GF-D8 (cell line): Measurements from ENCODE around the gene TTC12.
"Not testable (repeated sequence)": the region's sequence is repeated elsewhere in the genome, so short reads cannot be mapped to it uniquely, and the experiment has no call there.

Source experiments
- DNase-seq: peaks from one replicate; lab custom pipeline; 2025; lab: John Stamatoyannopoulos, UW

TTC12 gene

DNA sequence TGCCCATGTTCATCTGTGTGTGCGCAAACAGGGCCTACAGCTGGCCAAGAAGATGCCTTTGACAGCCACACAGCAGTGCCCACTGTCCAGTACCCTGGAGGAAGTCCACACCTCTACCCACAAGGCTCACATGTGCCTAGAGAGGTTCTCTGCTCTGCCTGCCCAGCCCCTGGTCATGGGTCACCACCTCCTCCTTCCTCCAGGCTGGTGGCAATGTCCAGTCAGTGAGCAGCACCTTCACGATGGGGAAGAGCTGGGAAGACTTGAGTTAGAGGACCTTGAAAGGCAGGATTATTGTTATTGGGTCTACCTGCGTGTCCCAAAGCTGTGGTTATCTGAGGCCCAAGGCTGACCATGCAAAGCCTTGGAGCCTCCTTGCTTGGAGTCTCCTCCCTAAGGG, 28.4 kb upstream of the TTC12 start:
- DNase-seq = no peak

DNA sequence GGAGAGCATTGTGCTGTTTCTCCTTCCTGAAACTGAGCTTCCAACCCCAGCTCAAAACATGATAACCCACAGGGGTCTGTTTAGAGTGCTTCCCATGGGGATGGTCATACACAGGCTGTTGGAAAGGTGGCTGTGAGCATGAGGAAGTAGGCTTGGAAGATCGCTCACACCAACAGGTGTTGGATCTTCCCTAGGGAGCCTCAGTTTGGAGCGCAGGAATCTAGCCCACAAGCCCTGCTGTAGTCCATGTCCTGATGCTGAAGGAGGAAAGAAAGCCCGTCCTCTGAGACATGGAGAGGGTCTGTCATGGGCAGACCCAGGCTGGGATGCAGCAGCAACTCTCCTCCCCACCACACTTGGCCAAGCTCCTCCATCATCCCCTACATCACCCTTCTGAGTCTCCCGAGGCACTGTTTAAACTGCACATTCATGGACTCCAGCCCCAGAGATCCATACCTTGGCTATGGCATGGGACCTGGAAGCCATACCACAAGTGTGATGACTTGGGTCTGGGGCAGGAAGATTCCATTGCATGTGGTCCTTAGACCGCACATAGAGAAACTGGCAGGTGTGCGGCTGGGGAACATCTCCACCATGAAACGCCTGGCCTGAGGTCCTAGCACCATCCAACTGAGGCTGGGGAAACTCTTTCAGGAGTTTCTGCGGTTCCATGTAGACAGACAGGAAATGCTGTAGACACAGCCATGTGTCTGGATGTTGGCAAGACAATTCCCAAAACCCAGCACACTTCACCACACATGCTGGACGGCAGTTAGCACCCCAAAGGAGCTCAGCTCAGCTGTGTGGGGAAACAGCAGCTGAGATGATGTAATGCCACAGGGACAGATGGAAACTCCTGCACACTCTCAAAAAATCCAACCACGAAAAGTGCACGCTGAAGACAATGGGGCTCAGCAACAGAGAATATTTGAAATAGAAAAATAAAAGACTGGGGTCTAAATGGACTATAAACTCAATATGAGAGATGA, 27.6 kb upstream of the TTC12 start:
- no peak for DNase-seq

DNA sequence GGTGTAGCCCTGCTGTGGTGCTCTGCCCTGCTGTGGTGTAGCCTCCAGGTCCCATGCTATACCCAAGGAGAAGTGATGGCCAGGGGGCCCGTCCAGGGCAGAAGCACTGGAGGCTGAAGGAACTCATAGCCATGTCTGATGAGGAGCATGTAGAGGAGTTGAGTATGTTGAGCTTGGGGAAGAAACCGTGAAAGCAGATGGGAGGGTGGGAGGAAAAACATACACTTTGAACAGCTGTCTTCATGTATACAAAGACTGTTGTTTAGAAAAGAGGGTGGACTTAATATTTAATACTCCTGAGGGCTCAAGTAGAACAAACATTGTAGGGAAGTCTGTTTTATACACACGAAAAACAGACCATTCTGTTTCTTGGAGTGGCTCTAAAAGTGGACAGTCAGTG, 26.6 kb upstream of the TTC12 start:
- no peak for DNase-seq

DNA sequence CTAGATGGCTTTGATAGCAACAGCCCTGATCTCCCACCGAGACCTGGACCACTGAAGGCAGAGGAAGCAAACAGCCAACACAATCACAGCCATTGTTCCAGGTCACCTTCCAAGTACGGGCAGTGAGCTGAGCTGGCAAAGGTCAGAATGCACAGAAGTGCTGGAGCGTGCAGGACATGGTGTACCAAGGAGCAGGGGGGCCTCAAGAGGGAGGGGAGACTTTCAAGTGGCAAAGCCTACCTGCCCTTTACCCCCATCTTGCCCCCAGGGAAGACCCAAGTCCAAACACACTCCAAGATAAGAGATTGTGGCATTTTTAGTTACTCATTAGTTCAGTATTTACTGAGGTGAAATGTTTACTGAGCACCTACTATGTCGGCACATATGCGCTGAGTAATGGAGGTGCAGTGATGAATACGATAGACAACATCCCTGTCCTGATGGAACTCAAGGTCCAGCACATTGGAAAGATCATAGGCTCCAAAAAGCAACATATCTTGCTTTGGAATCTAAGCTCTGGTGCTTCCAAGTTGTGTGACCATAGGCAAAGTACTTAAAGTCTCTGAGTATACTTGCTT, 26.0 kb upstream of the TTC12 start:
- no peak for DNase-seq

DNA sequence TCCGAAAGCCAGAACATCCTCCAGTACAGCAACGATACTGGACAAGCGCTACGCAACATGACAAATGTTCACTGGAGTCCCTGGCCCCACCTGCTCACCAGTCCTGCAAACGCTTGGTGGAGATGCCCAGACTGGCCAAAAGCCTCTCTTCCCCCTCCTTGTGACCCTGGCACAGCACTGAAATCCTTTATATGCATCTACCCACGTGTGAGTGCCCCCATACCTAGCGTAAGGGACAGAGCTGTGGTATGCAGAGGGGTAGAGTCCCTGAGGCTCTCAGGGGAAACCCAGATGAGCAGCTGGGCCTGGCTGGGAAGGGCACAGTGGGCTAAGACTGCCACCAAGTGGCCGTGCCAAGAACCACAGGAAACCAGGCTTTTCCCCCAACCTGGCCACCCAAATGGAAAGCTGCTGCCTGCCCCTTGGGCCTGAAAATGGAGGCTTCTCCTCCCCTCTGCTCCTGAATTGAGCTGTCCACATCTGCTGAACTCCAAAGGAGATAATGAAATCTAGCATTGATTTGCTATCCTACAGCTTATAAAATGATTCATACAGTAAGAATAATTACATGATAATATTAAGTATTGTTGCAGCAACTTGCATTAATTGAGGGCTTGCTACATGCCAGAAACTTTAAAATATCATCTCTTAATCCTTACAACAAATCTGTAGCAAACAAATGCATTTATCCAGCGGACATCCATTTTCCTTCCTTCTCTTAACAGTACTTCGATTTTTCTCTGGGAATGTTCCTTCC, 24.8 kb upstream of the TTC12 start:
- no peak for DNase-seq

GRCh38 chr11:113293936-113294335, 20.4 kb upstream of the TTC12 start:
- DNase-seq = no peak

DNA sequence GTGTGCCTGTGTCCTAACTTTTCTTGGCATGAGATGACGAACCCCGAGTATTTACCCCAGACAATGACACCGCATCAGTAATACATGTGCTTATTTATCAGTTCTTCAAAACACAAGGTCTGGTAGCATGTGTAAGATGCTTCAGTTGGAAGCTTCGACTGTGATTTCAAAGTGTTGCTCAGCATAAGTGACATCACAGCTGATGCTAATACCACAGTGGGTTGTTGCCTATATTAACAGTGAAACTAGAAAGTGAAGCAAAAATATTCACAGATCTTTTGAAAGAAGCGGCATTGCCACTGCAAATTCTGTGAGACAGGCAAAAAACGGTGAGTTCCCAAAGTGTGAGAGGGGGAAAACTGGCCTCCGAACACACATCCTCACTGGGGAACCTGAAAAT, 18.4 kb upstream of the TTC12 start:
- no peak for DNase-seq

GRCh38 chr11:113296447-113297205, 17.8 kb upstream of the TTC12 start:
- no peak for DNase-seq

DNA sequence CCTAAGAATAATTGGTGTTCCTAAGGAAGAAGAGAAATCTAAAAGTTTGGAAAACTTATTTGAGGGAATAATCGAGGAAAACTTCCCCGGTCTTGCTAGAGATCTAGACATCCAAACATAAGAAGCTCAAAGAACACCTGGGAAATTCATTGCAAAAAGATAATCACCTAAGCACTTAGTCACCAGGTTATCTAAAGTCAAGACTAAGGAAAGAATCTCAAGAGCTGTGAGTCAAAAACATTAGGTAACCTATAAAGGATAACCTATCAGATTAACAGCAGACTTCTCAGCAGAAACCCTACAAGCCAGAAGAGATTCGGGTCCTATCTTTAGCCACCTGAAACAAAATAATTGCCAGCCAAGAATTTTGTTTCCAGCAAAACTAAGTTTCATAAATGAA, 15.9 kb upstream of the TTC12 start:
- DNase-seq = not testable (repeated sequence)

DNA sequence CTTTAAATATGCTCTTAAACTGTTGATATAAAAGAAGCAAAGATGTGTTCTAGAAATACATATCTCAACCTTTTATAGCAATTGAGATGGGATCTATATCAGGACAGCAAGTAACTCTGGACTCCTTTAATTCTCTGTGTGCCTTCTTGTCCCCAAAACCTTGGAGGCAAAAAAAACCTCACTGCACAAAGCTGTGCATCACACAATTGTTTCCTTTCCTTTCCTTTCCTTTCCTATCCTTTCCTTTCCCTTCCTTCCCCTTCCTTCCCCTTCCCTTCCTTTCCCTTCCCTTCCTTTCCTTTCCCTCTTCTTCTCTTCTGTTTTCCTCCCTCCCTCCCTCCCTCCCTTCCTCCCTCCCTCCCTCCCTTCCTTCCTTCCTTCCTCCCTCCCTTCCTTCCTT, 9.5 kb upstream of the TTC12 start:
- DNase-seq = no peak

DNA sequence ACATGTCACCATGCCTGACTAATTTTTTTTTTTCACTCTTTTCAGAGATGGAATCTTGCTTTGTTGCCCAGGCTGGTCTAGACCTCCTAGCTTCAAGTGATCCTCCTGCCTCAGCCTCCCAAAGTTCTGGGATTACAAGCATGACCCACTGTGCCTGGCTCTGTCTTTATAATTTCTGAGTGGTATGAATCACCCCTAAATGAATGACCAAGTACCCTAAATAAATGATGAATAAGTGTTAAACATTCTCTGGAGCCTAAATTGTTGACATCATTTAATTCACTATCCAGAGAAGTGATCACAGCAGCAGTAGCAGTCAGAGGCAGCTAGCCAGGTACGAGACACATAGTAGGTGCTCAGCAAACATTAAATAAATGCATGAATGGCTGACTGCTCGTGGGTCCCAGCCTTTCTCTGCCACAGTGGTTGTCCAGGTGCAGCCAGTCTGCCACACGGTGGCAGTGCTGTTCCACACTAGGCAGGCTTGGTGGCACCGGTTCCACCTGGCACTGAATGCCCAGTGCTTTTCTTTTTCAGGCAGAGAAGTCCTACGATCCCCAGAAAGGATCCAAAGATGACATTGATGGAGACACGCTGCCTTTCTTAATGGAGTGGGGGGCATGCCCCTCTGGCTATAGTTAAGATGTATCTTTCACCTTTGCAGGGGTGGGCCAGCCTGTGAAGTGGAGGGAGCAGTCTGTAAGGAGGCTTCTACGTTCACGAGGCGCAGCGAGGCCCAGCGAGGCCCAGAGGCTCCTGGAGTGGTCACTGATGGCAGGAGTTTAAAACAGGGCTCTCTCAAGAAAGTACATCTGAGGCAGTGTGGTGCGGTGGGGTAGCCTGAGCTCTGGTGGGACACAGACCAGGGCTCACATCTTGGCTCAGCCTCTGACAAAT, 8.7 kb upstream of the TTC12 start:
- no peak for DNase-seq

DNA sequence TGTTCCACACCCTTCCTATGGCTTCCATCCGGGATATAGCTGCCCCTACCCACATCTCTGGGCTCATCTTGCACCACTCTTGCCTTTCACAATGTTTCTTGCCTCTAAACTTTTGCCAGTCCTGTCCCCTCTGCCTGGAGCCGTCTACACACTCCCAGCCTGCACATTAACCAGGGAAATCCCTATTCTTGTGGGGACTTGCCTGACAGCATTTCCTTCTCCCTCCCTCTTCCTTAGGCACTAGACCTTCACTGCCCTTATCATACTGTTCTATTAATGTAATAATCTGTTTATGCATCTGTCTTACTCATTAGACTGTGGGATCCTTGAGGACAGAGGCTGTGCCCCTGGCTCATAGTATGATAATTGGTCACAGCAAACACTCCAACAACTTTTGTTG, 5.8 kb upstream of the TTC12 start:
- no peak for DNase-seq

- no peak for DNase-seq
Measured at GRCh38 chr11:113311536-113311935, 2.8 kb upstream of the TTC12 start.

- DNase-seq = no peak
Measured at GRCh38 chr11:113313601-113314000, 782 bp upstream of the TTC12 start.

DNA sequence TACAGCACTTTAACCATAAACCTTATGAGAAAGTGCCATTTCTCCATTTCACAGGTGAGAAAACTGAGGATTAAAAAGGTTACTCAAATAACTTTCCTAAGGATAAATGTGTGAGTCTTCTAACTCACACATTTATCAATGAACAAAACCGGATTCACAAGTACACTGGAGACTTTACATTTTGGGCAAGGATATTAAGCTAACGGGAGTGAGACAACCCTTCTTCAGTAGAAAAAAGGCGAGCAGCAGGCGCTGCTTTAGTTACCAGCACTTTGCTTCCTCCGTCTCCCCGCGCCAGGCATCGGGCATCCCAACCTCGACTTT, 356 bp upstream of the TTC12 start:
- DNase-seq = no peak

DNA sequence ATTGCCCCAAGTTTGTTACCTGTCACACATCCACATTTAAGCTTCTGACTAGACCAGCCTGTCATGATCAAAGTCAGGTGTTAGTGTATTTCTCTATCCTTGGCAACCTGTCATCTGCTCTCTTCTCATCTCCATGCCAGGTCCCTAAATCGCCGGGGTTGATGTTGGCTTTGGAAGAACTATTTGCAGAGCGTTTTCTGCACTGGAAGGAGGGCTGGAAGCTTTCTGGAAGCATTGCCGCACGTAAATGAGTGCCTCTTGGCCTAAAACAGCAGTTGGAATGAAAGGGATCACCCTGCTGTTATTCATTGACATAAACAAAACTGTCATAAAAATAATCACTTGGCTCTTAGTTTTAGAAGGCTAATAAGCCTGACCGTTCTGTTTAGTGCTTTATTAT, 1.4 kb downstream of the TTC12 start:
- DNase-seq = no peak

DNA sequence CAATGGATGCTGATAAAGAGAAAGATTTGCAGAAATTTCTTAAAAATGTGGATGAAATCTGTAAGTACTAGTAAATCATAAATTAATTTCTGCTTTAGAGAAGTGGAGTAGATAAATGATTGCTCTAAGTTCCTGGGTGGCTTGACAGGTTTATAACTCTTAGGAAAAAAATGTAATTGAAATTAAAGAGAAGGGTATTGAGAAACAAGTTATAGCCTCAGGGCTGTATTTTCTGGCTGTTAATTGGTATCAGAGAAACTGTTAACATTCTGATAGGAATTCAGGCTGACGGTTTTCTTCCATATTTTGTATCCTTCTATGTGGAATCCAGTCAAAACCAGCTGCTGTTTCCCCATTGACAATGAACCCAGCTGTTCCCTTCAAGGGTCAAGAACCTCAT, 1.9 kb downstream of the TTC12 start:
- DNase-seq = no peak

DNA sequence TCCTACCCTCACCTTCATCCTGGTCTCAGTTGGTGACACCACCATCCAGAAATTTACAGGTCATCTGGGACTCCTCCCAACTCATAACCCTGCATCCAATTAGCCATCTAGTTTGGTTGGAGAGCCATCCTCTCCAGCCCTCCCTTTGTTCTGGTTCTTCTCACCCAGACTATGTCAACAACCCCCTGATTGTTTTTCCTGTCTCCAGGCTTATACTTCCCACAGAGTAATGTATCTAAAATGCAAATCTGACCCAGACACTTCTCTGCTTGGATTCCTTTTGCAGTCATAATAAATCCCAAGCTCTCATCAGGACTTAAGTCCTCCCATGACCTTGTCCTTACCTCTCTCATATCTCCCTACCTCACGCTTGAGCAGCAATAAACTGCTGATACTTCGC, 3.0 kb downstream of the TTC12 start:
- DNase-seq = no peak

DNA sequence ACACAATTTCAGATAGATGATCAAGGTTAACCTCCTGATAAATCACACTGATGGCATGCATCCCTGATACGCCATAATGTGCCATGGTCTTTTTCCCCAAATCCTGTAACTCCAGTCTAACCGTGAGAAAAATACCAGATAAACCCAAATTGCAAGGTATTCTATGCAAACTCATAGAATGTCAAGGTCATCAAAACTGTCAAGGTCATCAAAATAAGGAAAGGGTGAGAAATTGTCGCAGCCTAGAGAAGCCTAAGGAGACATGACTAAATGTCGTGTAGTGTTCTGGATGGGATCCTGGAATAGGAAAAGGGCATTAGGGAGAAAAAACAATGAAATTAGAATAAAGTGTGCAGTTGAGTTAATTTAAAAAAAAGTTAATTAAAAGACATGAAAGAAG, 4.7 kb downstream of the TTC12 start:
- no peak for DNase-seq

GRCh38 chr11:113322158-113322557, 7.8 kb downstream of the TTC12 start:
- DNase-seq = no peak

- no peak for DNase-seq
Measured at GRCh38 chr11:113324250-113324649, 9.9 kb downstream of the TTC12 start.
